Right cardiac atrium (tissue), 5 donors: ENCODE data around the gene LAMP2. TPM values are rescaled to one million over a fixed set of nuclear protein-coding genes. Genes with fewer than 3 reads are reported as not detected.
"Not testable (repeated sequence)": the region's sequence is repeated elsewhere in the genome, so short reads cannot be mapped to it uniquely, and the experiment has no call there.

Experiments
- ATAC-seq, 2 donors: fragments of 200-7000 bp; cut with Tn5 transposase; one replicate each; pipeline versions ENCODE4 v1.8.0 to v1.9.1; 2020; ENCODE audit warnings: moderate library complexity in 2 of 2, mild to moderate bottlenecking in 1 of 2
- DNase-seq, 3 donors: peaks; one replicate each; pipeline ENCODE4 v3.0.0-alpha.2; 2020
- H3K27ac ChIP-seq: one replicate; pipeline ENCODE4 v1.5.1; 2013; ENCODE audit warnings: mild to moderate bottlenecking, low read length, control low read depth, moderate library complexity
- H3K27me3 ChIP-seq: one replicate; pipeline ENCODE4 v1.6.1; 2013; ENCODE audit not compliant: control insufficient read depth, insufficient read depth
- H3K4me1 ChIP-seq: one replicate; pipeline ENCODE4 v1.6.1; 2013; ENCODE audit warnings: low read length; ENCODE audit not compliant: control insufficient read depth, insufficient read depth
- H3K4me3 ChIP-seq: one replicate; pipeline ENCODE4 v1.5.1; 2013; ENCODE audit warnings: low read length, control low read depth
- H3K9me3 ChIP-seq: one replicate; pipeline ENCODE4 v1.6.1; 2013; ENCODE audit warnings: low read length; ENCODE audit not compliant: control insufficient read depth
- WGBS: extraction: QIAGEN DNeasy Blood & Tissue Kit; methylation state at CpG from one replicate; pipeline ENCODE4 v1.1.7; 2013; 5-methylcytosine and 5-hydroxymethylcytosine counted together
- intact Hi-C, 4 donors: fragments of 100-400 bp; cut with DNase I; formaldehyde crosslinking; loops; one replicate each; pipeline versions ENCODE4 v1.11.0 to v1.14.0; 2022 to 2023
- long read RNA-seq, 4 donors: library from polyadenylated mRNA; unstranded; transcript quantifications; one replicate each; pipeline ENCODE4 v2.0.0, GENCODE V29; 2020 to 2021
- polyA plus RNA-seq: library from polyadenylated mRNA; stranded (reverse); fragments of 200-250 nt; gene quantifications from one replicate; pipeline ENCODE4 v1.2.3, GENCODE V29; 2013
- total RNA-seq, 4 donors: library from RNA; stranded (reverse); fragmentation: NEBNext Ultra II Directional; extraction: Animal tissue kit (Norgen Biotek cat#: 25700); gene quantifications; one replicate each; pipeline ENCODE4 v1.2.1, GENCODE V29; 2021
- donor health status: healthy with polysubstance abuse.
- donor health status: DM: no; HTN: yes; CAD: no.
- donor health status: DM: no; HTN: no; CAD: no.
- donor health status: DM: no; HTN: yes; CAD: no; lungs with severe emphysema.
- donor health status: DM: yes; HTN: yes; CAD: no.

The LAMP2 gene
- total RNA-seq: 10 to 100 TPM; 72.6 to 80.0 (median 75.0) TPM
- polyA plus RNA-seq: 37.6 TPM
- long read RNA-seq, donor 1, full-length matches to known transcripts: 313 of 330 reads
- long read RNA-seq, donor 1, partial matches to known transcripts: 5 of 330 reads
- long read RNA-seq, donor 1, other reads (novel, unspliced or antisense): 12 of 330 reads
- long read RNA-seq, donor 2, full-length matches to known transcripts: 75 of 79 reads
- long read RNA-seq, donor 2, partial matches to known transcripts: 0 of 79 reads
- long read RNA-seq, donor 2, other reads (novel, unspliced or antisense): 4 of 79 reads
- long read RNA-seq, donor 3, full-length matches to known transcripts: 476 of 524 reads
- long read RNA-seq, donor 3, partial matches to known transcripts: 25 of 524 reads
- long read RNA-seq, donor 3, other reads (novel, unspliced or antisense): 23 of 524 reads
- long read RNA-seq, donor 4, full-length matches to known transcripts: 110 of 117 reads
- long read RNA-seq, donor 4, partial matches to known transcripts: 3 of 117 reads
- long read RNA-seq, donor 4, other reads (novel, unspliced or antisense): 4 of 117 reads

DNA sequence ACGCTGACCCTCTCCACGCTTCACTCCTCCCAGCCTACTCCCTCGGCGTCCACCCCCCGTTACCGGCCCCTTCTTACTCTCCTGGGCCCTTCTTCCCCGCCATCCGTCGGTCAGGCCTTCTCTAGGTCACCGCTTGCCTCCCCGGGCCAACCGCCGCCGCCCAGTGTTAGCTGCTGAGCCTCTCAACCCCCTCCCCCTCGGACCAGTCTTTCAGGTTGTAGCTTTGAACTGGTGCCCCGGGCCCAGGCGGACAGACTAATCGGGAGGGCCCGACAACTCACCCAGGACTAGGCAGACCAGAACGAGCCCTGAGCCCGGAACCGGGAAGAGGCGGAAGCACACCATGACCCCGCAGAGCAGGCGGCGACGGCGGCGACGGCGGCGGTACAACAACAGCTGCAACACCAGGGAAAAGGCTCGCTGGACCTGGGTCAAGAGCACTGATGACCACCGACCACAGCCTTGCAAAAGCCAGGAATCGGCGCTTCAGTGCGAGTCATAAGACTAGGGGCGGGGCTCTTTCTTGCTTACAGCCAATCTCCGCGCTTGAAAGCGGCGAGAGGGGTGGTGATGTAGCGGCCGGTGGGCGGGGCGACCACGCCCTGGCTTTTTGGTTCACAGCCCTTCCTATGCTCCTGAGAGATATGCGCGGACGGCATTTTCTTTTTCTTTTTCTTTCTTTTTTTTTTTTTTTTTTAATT is at the start of gene LAMP2:
Gene LAMP2, minus strand, starts transcription at position 472 of the 701 bp plus-strand sequence. Its CDS starts 127 bp downstream, at position 345.
- peak within 1 kb of the TSS; percentile 82 for H3K4me3 ChIP-seq
- H3K27me3 ChIP-seq: no peaks in the 10 kb centered on the region
- H3K4me1 ChIP-seq: peaks cover 3% of the 10 kb centered on the region
- 0% methylated on average over 50 of the region's 50 CpGs for WGBS
- DNase-seq (peak; percentile 88 to 95 (median 94)), ATAC-seq (peak; percentile 98)
- no peaks in the 10 kb centered on the region for H3K9me3 ChIP-seq
- intact Hi-C loops: no loop called here
- peak within 1 kb of the TSS; percentile 99 for H3K27ac ChIP-seq

DNA sequence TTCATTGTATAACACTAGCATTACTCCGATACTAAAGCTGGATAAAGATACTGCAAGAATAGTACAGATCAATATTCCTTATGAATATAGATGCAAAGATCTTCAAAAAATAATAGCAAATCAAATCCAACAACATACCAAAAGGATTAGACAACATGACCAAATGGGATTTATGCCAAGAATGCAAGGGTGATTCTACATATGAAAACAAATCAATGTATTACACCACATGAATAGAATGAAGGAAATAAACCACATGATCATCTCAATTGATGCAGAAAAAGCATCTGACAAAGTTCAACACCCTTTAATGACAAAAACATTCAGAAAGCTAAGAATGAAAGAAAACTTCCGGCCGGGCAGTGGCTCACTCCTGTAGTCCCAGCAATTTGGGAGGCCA is 48.8 kb upstream of the LAMP2 start:
- H3K4me1 ChIP-seq: no peaks in the 10 kb centered on the region
- no peak for ATAC-seq
- 88% methylated on average over 3 of the region's 3 CpGs for WGBS
- H3K27ac ChIP-seq: no peak overlapping the region
- no peak for DNase-seq
- H3K9me3 ChIP-seq: no peaks in the 10 kb centered on the region
- intact Hi-C loops: no loop called here
- H3K4me3 ChIP-seq: no peak overlapping the region
- no peaks in the 10 kb centered on the region for H3K27me3 ChIP-seq

DNA sequence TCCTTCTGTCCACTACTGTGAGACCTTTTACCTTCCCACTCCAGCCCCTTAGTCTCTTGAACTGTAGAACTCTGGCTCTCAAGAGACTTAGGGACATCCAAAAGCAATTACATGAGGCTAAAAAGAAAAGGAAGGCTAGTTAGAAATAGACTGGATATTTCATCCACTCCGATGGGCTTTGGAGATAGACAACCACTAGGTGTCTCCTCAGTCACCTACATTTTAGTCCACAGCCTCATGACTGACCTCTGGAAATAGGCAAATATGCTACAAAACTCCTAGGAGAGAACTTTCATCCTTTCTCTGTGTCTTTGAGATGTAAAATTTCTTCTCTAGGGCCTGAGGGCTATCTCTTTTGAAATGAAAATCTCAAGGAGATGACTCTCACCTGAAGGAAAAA is 45.1 kb upstream of the LAMP2 start:
- Histone ChIP-seq H3K27ac (no peak overlapping the region), H3K27me3 (no peaks in the 10 kb centered on the region), H3K4me3 (no peak overlapping the region), H3K9me3 (no peaks in the 10 kb centered on the region), H3K4me1 (no peaks in the 10 kb centered on the region)
- intact Hi-C loops: no loop called here
- ATAC-seq (no peak), DNase-seq (no peak)
- WGBS: 61% methylated on average over 1 of the region's 1 CpG

DNA sequence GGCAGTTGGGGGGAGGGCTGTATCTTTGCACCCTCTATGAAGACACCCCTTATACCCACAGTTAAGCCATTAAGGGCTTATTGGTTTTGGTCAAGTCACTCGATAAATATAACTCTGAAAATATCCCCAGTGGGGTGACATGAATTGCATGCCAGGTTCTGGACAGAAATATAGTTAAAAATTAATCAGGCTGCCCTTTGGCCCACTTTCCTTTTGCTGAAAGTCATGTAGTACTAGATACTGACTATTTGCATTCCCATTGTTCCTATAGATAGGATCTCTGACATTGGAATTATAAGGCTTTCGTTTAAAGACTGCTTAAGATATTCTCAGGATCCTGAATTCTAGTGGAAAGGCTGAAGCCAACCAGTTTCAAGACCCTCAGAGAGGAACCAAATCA is 43.5 kb upstream of the LAMP2 start:
- 83% methylated on average over 2 of the region's 2 CpGs for WGBS
- no peaks in the 10 kb centered on the region for H3K27me3 ChIP-seq
- no peak overlapping the region for H3K4me3 ChIP-seq
- intact Hi-C loops: no loop called here
- no peaks in the 10 kb centered on the region for H3K4me1 ChIP-seq
- DNase-seq (no peak), ATAC-seq (no peak)
- H3K27ac ChIP-seq: no peak overlapping the region
- no peaks in the 10 kb centered on the region for H3K9me3 ChIP-seq

- Histone ChIP-seq H3K4me1 (no peaks in the 10 kb centered on the region), H3K27ac (no peak overlapping the region), H3K4me3 (no peak overlapping the region), H3K27me3 (no peaks in the 10 kb centered on the region), H3K9me3 (no peaks in the 10 kb centered on the region)
- ATAC-seq: no peak
- 89% methylated on average over 3 of the region's 3 CpGs for WGBS
- intact Hi-C loops: no loop called here
- DNase-seq: no peak
Measured at GRCh38 chrX:120512222-120512621, 43.1 kb upstream of the LAMP2 start.

DNA sequence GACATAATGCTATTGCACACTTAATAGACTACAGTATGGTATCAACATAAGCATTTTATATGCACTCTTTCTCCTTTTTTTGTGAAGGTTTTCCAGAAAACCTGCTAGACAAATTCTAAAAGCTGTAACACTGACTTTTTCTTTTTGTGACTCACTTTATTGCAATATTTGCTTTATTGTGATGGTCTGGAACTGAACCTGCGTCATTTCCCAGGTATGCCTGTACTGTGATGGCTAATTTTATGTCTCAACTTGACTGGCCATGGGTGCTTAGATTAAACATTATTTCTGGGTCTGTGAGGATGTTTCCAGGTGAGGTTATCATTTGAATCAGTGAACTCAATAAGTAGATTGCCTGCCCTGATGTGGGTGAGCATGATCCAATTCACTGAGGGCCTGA is 35.5 kb upstream of the LAMP2 start:
- no peak for ATAC-seq
- DNase-seq: no peak

GRCh38 chrX:120499301-120500072 is 30.4 kb upstream of the LAMP2 start:
- H3K4me1 ChIP-seq: no peaks in the 10 kb centered on the region
- H3K27ac ChIP-seq: no peak overlapping the region
- no peaks in the 10 kb centered on the region for H3K9me3 ChIP-seq
- DNase-seq (peak in 2 of 3 donors; percentile 20 to 55), ATAC-seq (no peak)
- 56% methylated on average over 4 of the region's 4 CpGs for WGBS
- intact Hi-C loops: loop anchor here (5.0 to 10.0 kb wide), 5 partner anchors 163 to 275 kb away; no protein-coding TSS in a partner anchor
- H3K4me3 ChIP-seq: no peak overlapping the region
- no peaks in the 10 kb centered on the region for H3K27me3 ChIP-seq

More for the DNA sequence above, 35.5 kb upstream of the LAMP2 start:
- Histone ChIP-seq H3K4me3 (no peak overlapping the region), H3K27me3 (no peaks in the 10 kb centered on the region), H3K9me3 (no peaks in the 10 kb centered on the region), H3K27ac (no peak overlapping the region), H3K4me1 (no peaks in the 10 kb centered on the region)
- WGBS: 95% methylated on average over 1 of the region's 1 CpG
- intact Hi-C loops: loop anchor here in 1 of 4 donors (5.0 kb wide), 1 partner anchor 158 kb away; no protein-coding TSS in a partner anchor

GRCh38 chrX:120490119-120490518 is 21.0 kb upstream of the LAMP2 start:
- not testable (repeated sequence) for ATAC-seq, H3K4me3 ChIP-seq, H3K4me1 ChIP-seq, DNase-seq, H3K27me3 ChIP-seq, H3K27ac ChIP-seq, H3K9me3 ChIP-seq
- intact Hi-C loops: loop anchor here in 2 of 4 donors (10.0 kb wide), 2 partner anchors 175 to 285 kb away; no protein-coding TSS in a partner anchor
- WGBS: 91% methylated on average over 2 of the region's 2 CpGs

DNA sequence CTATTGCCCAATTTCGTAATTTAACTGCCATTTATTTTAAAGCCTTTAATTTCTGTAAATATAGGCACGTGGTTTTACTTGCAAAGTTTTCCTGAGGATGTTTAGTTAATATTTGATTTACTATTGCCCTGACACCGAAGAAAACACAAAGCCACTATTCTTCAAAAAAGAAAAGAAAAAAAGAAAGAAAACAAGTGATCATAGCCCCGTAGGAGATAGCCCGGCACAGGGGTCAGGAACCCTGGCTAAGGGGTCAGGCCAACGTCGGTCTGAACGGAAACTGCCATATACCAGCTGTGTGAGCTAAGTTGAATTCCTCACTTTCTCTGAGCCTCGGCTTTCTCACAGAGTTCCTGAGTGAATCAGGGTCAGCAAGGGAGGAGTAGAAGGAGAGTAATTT is 17.7 kb upstream of the LAMP2 start:
- WGBS: 55% methylated on average over 9 of the region's 9 CpGs
- intact Hi-C loops: no loop called here
- Histone ChIP-seq H3K9me3 (no peaks in the 10 kb centered on the region), H3K27me3 (no peaks in the 10 kb centered on the region), H3K27ac (no peak overlapping the region), H3K4me1 (no peaks in the 10 kb centered on the region), H3K4me3 (no peak overlapping the region)
- no peak for ATAC-seq
- no peak for DNase-seq

DNA sequence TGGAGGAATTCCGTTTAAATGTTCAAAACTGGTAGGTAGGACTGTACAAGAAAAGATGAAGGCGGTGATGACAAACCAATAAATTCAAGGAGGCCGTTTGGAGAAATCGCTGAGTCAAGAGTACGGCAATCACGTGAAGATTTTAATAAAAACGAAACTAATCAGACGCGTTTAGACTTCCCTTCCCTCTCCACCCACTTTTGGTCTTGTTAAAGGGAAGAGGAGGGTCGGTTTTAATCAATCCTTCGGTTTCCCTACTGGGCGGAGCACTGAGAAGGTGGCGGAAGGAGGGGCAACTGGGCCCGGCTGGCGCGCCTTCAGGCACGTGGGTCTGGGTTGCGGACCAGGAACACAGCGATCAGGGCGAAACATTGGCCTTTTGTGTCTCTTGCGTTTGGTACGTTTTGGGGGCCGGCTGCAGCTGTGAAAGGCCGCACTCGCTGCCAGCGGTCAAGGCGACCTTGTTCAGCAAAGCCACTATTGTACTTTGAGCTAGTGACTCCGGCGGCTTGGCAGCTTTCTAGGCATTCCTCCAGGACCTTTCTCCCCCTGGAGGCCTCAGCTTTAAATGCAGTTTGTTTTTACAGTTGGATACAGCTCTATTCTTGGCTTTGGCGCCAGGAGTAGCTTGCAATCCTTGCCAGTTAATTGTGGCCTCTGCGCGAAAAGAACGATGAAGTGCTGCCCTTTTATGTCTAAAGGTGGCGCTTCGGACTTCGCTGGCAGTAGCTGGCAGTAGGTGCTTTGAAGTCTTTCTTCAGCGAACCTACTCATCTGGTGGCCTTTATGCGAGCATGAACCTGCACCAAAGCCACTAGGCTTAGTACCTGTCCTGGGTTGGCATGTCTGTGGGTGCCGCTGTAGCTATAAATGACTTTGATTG is 16.8 kb upstream of the LAMP2 start:
- ATAC-seq (peak; percentile 93 to 94), DNase-seq (peak; percentile 84 to 92 (median 92))
- peak overlapping the region; percentile 73 for H3K4me3 ChIP-seq
- under 1% methylated on average over 39 of the region's 39 CpGs for WGBS
- H3K27me3 ChIP-seq: no peaks in the 10 kb centered on the region
- peak overlapping the region; percentile 100 for H3K27ac ChIP-seq
- no peaks in the 10 kb centered on the region for H3K4me1 ChIP-seq
- intact Hi-C loops: no loop called here
- no peaks in the 10 kb centered on the region for H3K9me3 ChIP-seq
